HepG2 (cell line): Measurements from ENCODE around the gene SLC2A4. TPM values are rescaled to one million over a fixed set of nuclear protein-coding genes. Genes with fewer than 3 reads are reported as not detected.

ENCODE experiments used
- CREB3 ChIP-seq: sonication (generic); formaldehyde crosslinking; IDR thresholded peaks from 2 replicates; pipeline ENCODE4 v1.5.0; 2020; ENCODE audit warnings: missing genetic modification reagents
- HMGXB3 ChIP-seq: sonication (generic); formaldehyde crosslinking; IDR thresholded peaks from 2 replicates; pipeline ENCODE4 v1.4.0; 2020; ENCODE audit warnings: missing genetic modification reagents, borderline replicate concordance
- HOXD1 ChIP-seq: sonication (generic); formaldehyde crosslinking; IDR thresholded peaks from 2 replicates; pipeline ENCODE4 v1.5.0; 2020; ENCODE audit warnings: missing genetic modification reagents
- MXD4 ChIP-seq: IDR thresholded peaks from 2 replicates; pipeline ENCODE4 v1.6.1; 2016; ENCODE audit warnings: mild to moderate bottlenecking, missing biosample characterization, missing genetic modification reagents
- NR3C1 ChIP-seq: sonication (generic); formaldehyde crosslinking; IDR thresholded peaks from 2 replicates; pipeline ENCODE4 v1.4.0; 2020; ENCODE audit warnings: missing genetic modification reagents
- PREB ChIP-seq: sonication (generic); formaldehyde crosslinking; IDR thresholded peaks from 2 replicates; pipeline ENCODE4 v1.4.0; 2020; ENCODE audit warnings: missing genetic modification reagents
- SOX5 ChIP-seq: IDR thresholded peaks from 2 replicates; pipeline ENCODE4 v1.6.1; 2016; ENCODE audit warnings: borderline replicate concordance
- SUZ12 ChIP-seq: fragments of 150-350 bp; IDR thresholded peaks from 2 replicates; pipeline ENCODE4 v1.6.1; 2014; ENCODE audit warnings: low read depth, low read length
- YEATS2 ChIP-seq: sonication (generic); formaldehyde crosslinking; IDR thresholded peaks from 2 replicates; pipeline ENCODE4 v1.4.0; 2020; ENCODE audit warnings: missing genetic modification reagents, borderline replicate concordance
- ZNF296 ChIP-seq: sonication (generic); formaldehyde crosslinking; conservative IDR thresholded peaks from 2 replicates; pipeline ENCODE4 v1.5.0; 2020; ENCODE audit warnings: mild to moderate bottlenecking, missing genetic modification reagents
- ZNF883 ChIP-seq: sonication (generic); formaldehyde crosslinking; IDR thresholded peaks from 2 replicates; pipeline ENCODE4 v1.5.1; 2020; ENCODE audit warnings: mild to moderate bottlenecking, missing genetic modification reagents; ENCODE audit errors: not compliant biosample characterization
- polyA plus RNA-seq, 8 experiments: library from polyadenylated mRNA; depleted of rRNA in 3 of 8; stranded (reverse) in 7 of 8; unstranded in 1 of 8; fragments of >200 nt; fragmentation: Illumina TruSeq in 4 of 8; extraction: Trizol in 4 of 8; gene quantifications; 2 replicates each; pipeline versions ENCODE4 v1.2.1 to v1.2.3, GENCODE V29; 2011 to 2016; ENCODE audit warnings: low read depth in 4 of 8, missing spikeins in 1 of 8, mixed read lengths in 1 of 8; ENCODE audit not compliant: insufficient read depth in 1 of 8
- total RNA-seq, 5 experiments: library from RNA; depleted of rRNA; stranded (reverse); fragments of >200 nt; fragmentation: Illumina TruSeq; extraction: Trizol; gene quantifications; 2 replicates each; pipeline ENCODE4 v1.2.3, GENCODE V29; 2016; ENCODE audit warnings: low read depth in 1 of 5
- TF ChIP-seq, protein P1 (sequence below): sonication (generic); formaldehyde crosslinking; IDR thresholded peaks from 2 replicates; pipeline ENCODE4 v1.4.0; 2020; ENCODE audit warnings: missing genetic modification reagents, mild to moderate bottlenecking, borderline replicate concordance
- TF ChIP-seq, protein P2 (sequence below): sonication (generic); formaldehyde crosslinking; IDR thresholded peaks from 2 replicates; pipeline ENCODE4 v1.9.0; 2022; ENCODE audit warnings: missing genetic modification reagents, mild to moderate bottlenecking, borderline replicate concordance
- TF ChIP-seq, protein P3 (sequence below): sonication (generic); formaldehyde crosslinking; IDR thresholded peaks from 2 replicates; pipeline ENCODE4 v1.4.0; 2020; ENCODE audit warnings: missing genetic modification reagents
- TF ChIP-seq, protein P4 (sequence below): sonication (generic); formaldehyde crosslinking; IDR thresholded peaks from 2 replicates; pipeline ENCODE4 v1.4.0; 2020; ENCODE audit warnings: missing genetic modification reagents

Gene SLC2A4
- total and polyA plus RNA-seq, 2 of the 13 experiments (the other 11 are each of a cell fraction or from before 2014, with no cell fraction given) = 4.9 to 5.8 TPM

GRCh38 chr17:7314719-7315569 lies 33.4 kb downstream of the SLC2A4 start, which contains the start of gene GPS2 (continued):
- TF ChIP-seq HMGXB3 (CRISPR knock-in tag) (no peak; the same call in 1 of the 2 replicates), YEATS2 (CRISPR knock-in tag) (peak; percentile 89), NR3C1 (CRISPR knock-in tag) (no peak), PREB (CRISPR knock-in tag) (0 out of 2 replicates have a peak, but pooled peaks have one; percentile 73), SOX5 (CRISPR knock-in tag) (peak; percentile 39; the same call in 1 of the 2 replicates), ZNF296 (CRISPR knock-in tag) (0 out of 2 replicates have a peak, but pooled peaks have one; percentile 42), CREB3 (CRISPR knock-in tag) (no peak), SUZ12 (no peak), HOXD1 (CRISPR knock-in tag) (peak; percentile 89), MXD4 (CRISPR knock-in tag) (peak; percentile 90), ZNF883 (CRISPR knock-in tag) (peak; percentile 48)
- TF ChIP-seq, protein P1, sequence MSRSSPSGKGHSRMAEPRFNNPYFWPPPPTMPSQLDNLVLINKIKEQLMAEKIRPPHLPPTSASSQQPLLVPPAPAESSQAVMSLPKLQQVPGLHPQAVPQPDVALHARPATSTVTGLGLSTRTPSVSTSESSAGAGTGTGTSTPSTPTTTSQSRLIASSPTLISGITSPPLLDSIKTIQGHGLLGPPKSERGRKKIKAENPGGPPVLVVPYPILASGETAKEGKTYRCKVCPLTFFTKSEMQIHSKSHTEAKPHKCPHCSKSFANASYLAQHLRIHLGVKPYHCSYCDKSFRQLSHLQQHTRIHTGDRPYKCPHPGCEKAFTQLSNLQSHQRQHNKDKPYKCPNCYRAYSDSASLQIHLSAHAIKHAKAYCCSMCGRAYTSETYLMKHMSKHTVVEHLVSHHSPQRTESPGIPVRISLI (CRISPR knock-in tag) = peak; percentile 29; the same call in 1 of the 2 replicates
- TF ChIP-seq, protein P2, sequence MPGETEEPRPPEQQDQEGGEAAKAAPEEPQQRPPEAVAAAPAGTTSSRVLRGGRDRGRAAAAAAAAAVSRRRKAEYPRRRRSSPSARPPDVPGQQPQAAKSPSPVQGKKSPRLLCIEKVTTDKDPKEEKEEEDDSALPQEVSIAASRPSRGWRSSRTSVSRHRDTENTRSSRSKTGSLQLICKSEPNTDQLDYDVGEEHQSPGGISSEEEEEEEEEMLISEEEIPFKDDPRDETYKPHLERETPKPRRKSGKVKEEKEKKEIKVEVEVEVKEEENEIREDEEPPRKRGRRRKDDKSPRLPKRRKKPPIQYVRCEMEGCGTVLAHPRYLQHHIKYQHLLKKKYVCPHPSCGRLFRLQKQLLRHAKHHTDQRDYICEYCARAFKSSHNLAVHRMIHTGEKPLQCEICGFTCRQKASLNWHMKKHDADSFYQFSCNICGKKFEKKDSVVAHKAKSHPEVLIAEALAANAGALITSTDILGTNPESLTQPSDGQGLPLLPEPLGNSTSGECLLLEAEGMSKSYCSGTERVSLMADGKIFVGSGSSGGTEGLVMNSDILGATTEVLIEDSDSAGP (CRISPR knock-in tag) = peak; percentile 68
- TF ChIP-seq, protein P3, sequence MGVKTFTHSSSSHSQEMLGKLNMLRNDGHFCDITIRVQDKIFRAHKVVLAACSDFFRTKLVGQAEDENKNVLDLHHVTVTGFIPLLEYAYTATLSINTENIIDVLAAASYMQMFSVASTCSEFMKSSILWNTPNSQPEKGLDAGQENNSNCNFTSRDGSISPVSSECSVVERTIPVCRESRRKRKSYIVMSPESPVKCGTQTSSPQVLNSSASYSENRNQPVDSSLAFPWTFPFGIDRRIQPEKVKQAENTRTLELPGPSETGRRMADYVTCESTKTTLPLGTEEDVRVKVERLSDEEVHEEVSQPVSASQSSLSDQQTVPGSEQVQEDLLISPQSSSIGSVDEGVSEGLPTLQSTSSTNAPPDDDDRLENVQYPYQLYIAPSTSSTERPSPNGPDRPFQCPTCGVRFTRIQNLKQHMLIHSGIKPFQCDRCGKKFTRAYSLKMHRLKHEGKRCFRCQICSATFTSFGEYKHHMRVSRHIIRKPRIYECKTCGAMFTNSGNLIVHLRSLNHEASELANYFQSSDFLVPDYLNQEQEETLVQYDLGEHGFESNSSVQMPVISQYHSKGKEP = no peak
- TF ChIP-seq, protein P4, sequence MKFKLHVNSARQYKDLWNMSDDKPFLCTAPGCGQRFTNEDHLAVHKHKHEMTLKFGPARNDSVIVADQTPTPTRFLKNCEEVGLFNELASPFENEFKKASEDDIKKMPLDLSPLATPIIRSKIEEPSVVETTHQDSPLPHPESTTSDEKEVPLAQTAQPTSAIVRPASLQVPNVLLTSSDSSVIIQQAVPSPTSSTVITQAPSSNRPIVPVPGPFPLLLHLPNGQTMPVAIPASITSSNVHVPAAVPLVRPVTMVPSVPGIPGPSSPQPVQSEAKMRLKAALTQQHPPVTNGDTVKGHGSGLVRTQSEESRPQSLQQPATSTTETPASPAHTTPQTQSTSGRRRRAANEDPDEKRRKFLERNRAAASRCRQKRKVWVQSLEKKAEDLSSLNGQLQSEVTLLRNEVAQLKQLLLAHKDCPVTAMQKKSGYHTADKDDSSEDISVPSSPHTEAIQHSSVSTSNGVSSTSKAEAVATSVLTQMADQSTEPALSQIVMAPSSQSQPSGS (CRISPR knock-in tag) = peak; percentile 86
